Caki2 (cell line): ENCODE results near the gene LRP6. TPM values are rescaled to one million over a fixed set of nuclear protein-coding genes. Genes with fewer than 3 reads are reported as not detected.

ENCODE experiments used
- DNase-seq: peaks from one replicate; pipeline ENCODE4 v3.0.0-alpha.2; 2015; ENCODE audit warnings: low read depth
- in situ Hi-C: cut with HindIII; loops from 2 replicates; pipeline ENCODE4 v1.10.0; 2016; ENCODE audit warnings: low sequenced_read_pairs, low pct_unique_long_range_greater_than_20kb, mixed read lengths
- total RNA-seq: library from RNA; depleted of rRNA; stranded (reverse); fragments of >200 nt; shearing (Covaris generic); gene quantifications from 2 replicates; pipeline ENCODE4 v1.2.3, GENCODE V29; 2014; ENCODE audit warnings: low replicate concordance

Gene LRP6
- total RNA-seq, 1 experiment from 2014 or later, result 23.3 TPM

GRCh38 chr12:12107678-12108077 lies 159.2 kb downstream of the LRP6 start:
- in situ Hi-C loops, result no loop called here

GRCh38 chr12:12099102-12099501 lies 167.7 kb downstream of the LRP6 start:
- in situ Hi-C loops, result loop anchor here (25.0 kb wide), 1 partner anchor 238 kb away; no protein-coding TSS in a partner anchor
- no peak for DNase-seq

More at GRCh38 chr12:12107678-12108077, 159.2 kb downstream of the LRP6 start:
- DNase-seq, result no peak

DNA sequence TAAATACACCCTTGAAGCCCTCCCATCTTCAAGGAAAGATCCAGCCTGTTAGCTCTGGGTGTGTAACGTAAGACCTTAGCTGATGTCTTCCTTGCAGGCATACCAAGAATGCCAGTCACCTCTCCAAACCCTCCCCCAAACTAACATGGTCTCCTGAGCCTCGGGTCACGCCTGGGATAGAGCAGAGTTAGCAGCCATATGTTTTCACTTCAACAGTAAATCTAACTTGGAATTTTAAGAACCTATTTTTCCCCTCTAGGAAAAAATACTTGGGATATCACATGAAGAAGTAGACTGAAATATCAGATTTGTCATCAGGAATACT lies 168.2 kb downstream of the LRP6 start:
- in situ Hi-C loops, result loop anchor here (25.0 kb wide), 1 partner anchor 239 kb away; no protein-coding TSS in a partner anchor
- DNase-seq, result no peak

GRCh38 chr12:12097891-12098690 lies 168.8 kb downstream of the LRP6 start:
- DNase-seq, result no peak
- in situ Hi-C loops, result loop anchor here (25.0 kb wide), 1 partner anchor 239 kb away; no protein-coding TSS in a partner anchor

GRCh38 chr12:12095021-12095420 lies 171.8 kb downstream of the LRP6 start:
- DNase-seq, result no peak
- in situ Hi-C loops, result loop anchor here (25.0 kb wide), 1 partner anchor 242 kb away; no protein-coding TSS in a partner anchor

GRCh38 chr12:12094481-12094880 lies 172.4 kb downstream of the LRP6 start:
- in situ Hi-C loops, result loop anchor here (25.0 kb wide), 1 partner anchor 243 kb away; no protein-coding TSS in a partner anchor
- DNase-seq, result no peak

DNA sequence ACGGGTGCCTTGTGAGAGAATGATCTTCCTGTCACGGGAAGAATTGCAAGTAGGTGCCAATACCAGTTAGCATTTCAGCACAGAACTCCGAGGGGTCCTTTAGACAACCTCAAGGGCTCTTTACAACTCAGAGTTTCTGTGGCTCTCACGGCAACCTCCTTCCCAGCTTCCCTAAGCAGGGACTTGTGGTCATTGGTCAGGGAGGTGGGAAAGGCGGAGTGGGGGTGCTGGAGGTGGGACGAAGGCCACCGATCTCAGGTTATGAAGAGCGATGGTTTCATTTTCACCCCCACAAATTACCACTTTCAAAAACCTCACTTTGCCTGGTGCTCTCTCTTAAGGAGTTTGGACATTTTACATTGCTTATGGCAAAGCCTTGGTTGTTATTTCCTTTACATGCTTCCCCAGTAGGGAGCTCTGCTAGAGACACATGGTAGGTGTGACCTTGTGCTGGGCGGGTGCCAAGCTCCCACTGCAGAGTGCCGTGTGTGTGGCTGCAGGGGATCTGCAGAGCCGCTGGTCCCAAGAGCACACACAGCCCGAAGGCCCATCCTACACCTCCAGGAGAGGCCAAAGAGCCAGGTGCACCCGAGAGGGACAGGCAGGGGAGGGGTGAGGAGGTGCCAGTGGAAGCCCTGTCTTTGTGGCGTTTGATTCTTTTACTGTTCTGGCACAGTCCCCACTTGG lies 174.7 kb downstream of the LRP6 start:
- no peak for DNase-seq

GRCh38 chr12:12091071-12091470 lies 175.8 kb downstream of the LRP6 start:
- in situ Hi-C loops, result loop anchor here (25.0 kb wide), 1 partner anchor 246 kb away; no protein-coding TSS in a partner anchor

More for the DNA sequence above, 174.7 kb downstream of the LRP6 start:
- in situ Hi-C loops, result loop anchor here (25.0 kb wide), 1 partner anchor 245 kb away; no protein-coding TSS in a partner anchor

DNA sequence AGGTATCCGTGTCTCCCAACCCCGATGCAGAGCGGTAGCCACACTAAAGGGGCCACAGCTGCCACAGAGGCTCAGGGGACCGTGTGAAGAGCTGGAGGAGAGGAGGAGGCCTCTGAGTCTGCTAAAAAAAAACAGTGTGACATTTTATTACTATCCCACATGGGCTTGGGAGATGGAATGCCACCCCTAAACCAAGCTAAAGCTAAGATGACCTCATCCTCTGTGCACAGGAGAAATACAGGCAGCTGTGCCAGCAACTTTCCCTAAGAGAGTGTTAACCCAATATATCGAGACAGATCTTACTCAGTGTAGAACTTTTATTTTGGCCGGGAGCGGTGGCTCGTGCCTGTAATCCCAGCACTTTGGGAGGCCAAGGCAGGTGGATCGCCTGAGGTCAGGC lies 178.1 kb downstream of the LRP6 start:
- DNase-seq, result no peak
- in situ Hi-C loops, result loop anchor here (25.0 kb wide), 1 partner anchor 249 kb away; no protein-coding TSS in a partner anchor

More at GRCh38 chr12:12091071-12091470, 175.8 kb downstream of the LRP6 start:
- DNase-seq, result no peak

GRCh38 chr12:12088147-12088546 lies 178.7 kb downstream of the LRP6 start:
- in situ Hi-C loops, result loop anchor here (25.0 kb wide), 1 partner anchor 249 kb away; no protein-coding TSS in a partner anchor
- DNase-seq, result no peak

- no peak for DNase-seq
- in situ Hi-C loops, result loop anchor here (25.0 kb wide), 1 partner anchor 250 kb away; no protein-coding TSS in a partner anchor
Measured at GRCh38 chr12:12087693-12088034, 179.2 kb downstream of the LRP6 start.

- no peak for DNase-seq
- in situ Hi-C loops, result loop anchor here (25.0 kb wide), 1 partner anchor 250 kb away; no protein-coding TSS in a partner anchor
Measured at GRCh38 chr12:12086973-12087692, 179.7 kb downstream of the LRP6 start.

- DNase-seq, result no peak
- in situ Hi-C loops, result loop anchor here (25.0 kb wide), 1 partner anchor 251 kb away; no protein-coding TSS in a partner anchor
Measured at GRCh38 chr12:12086362-12086761, 180.5 kb downstream of the LRP6 start.

- in situ Hi-C loops, result loop anchor here (25.0 kb wide), 1 partner anchor 254 kb away; no protein-coding TSS in a partner anchor
- no peak for DNase-seq
Measured at GRCh38 chr12:12083688-12084087, 183.2 kb downstream of the LRP6 start.

DNA sequence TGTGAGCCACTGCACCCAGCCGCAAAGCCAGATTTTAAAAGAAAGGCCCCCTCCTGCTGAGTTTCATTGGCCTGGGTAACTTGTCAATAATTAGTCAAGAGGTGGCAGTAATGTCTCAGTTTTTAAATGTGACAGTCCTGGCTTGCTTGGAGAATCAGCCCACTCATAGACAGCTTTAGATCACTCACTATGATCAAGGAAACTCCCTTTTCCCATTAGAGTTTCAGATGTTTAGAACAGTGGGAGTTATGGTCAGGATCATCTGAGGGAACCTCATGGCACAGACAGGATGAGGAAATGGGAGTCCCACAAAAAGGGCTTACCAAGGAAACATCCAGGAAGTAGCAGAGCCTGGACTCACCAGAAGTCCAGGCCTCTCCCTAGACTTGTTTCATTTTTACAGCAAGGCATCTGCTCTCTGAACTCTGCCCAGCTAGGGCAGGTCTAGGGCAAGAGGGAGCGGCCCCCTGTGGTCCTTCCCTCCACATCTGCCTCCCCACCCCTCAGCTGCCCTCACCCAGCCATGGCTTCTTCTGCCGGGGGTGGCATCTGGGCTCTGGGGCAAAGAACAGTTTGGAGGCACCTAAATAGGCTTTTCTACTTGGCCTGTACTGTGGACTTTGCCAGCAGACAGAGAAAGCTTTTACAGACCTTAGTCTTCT lies 184.9 kb downstream of the LRP6 start:
- DNase-seq, result peak; percentile 70
- in situ Hi-C loops, result loop anchor here (25.0 kb wide), 1 partner anchor 255 kb away; no protein-coding TSS in a partner anchor

- in situ Hi-C loops, result loop anchor here (25.0 kb wide), 1 partner anchor 258 kb away; no protein-coding TSS in a partner anchor
- no peak for DNase-seq
Measured at GRCh38 chr12:12079291-12079690, 187.6 kb downstream of the LRP6 start.

DNA sequence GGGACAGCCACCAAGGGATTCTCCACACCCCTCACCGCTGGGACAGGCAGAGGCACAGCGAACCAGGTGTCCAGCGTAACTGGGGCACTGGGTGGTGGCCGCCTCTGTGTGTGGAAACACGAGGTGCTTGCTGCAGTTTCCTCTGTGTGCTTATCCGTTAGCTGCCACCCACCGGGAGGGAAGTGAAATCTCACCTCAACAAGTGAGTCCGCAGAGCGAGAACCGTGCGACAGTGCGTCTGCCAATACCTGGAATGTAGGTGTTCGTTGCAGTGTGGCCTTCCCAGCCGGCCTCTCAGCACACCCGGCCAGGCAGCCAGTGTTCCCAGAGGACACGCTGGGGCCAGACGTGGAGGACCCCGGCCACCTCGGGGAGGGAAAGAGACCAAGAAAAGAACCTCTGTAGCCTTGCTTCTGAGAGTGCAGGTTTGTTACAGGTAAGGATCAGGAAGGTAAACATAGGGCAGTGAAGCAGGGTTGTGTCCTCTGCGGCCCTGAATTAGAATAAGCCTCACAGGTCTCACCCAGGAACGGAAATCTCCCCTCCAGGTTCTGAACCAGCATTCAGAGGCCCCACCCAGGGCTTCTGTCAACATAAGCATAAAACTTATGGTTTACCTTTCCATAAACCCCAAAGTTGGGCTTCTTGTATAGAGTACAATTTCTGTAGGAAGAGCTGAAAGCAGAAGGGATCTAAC lies 194.6 kb downstream of the LRP6 start:
- DNase-seq, result no peak
- in situ Hi-C loops, result no loop called here
